Duodenal mucosa (tissue), 2 donors: Measurements from ENCODE around the gene RNF181.
"Not testable (repeated sequence)": the region's sequence is repeated elsewhere in the genome, so short reads cannot be mapped to it uniquely, and the experiment has no call there.

Source experiments
- H3K27ac ChIP-seq: one replicate; pipeline ENCODE4 v1.7.0; 2013; ENCODE audit warnings: low read depth, low read length
- H3K27me3 ChIP-seq, 2 donors: one replicate each; pipeline ENCODE4 v1.7.0; 2013; ENCODE audit warnings: low read length in 2 of 2, control low read depth in 1 of 2; ENCODE audit not compliant: insufficient read depth in 2 of 2, control insufficient read depth in 1 of 2
- H3K36me3 ChIP-seq, 2 donors: one replicate each; pipeline ENCODE4 v1.7.0; 2013; ENCODE audit warnings: low read length in 2 of 2, control low read depth in 1 of 2; ENCODE audit not compliant: insufficient read depth in 2 of 2, control insufficient read depth in 1 of 2
- H3K4me1 ChIP-seq, 2 donors: one replicate each; pipeline ENCODE4 v1.7.0; 2013; ENCODE audit warnings: low read length in 2 of 2, control low read depth in 1 of 2; ENCODE audit not compliant: insufficient read depth in 2 of 2, control insufficient read depth in 1 of 2
- H3K4me3 ChIP-seq, 2 donors: one replicate each; pipeline ENCODE4 v1.7.0; 2013; ENCODE audit warnings: low read length in 2 of 2, low read depth in 1 of 2
- H3K9ac ChIP-seq, 2 donors: one replicate each; pipeline ENCODE4 v1.7.0; 2013; ENCODE audit warnings: low read length in 2 of 2, low read depth in 1 of 2
- H3K9me3 ChIP-seq, 2 donors: one replicate each; pipeline ENCODE4 v1.7.0; 2013; ENCODE audit warnings: low read length in 2 of 2, control low read depth in 1 of 2; ENCODE audit not compliant: control insufficient read depth in 1 of 2

RNF181 gene

GRCh38 chr2:85553184-85553583 is 42.4 kb upstream of the RNF181 start:
- Histone ChIP-seq H3K4me3 (no peak overlapping the region), H3K27me3 (no peaks in the 10 kb centered on the region), H3K4me1 (peaks cover 0 to 4% of the 10 kb centered on the region in 2 donors), H3K36me3 (peaks cover 42 to 69% of the 10 kb centered on the region in 2 donors), H3K27ac (no peak overlapping the region), H3K9me3 (no peaks in the 10 kb centered on the region), H3K9ac (no peak overlapping the region)

DNA sequence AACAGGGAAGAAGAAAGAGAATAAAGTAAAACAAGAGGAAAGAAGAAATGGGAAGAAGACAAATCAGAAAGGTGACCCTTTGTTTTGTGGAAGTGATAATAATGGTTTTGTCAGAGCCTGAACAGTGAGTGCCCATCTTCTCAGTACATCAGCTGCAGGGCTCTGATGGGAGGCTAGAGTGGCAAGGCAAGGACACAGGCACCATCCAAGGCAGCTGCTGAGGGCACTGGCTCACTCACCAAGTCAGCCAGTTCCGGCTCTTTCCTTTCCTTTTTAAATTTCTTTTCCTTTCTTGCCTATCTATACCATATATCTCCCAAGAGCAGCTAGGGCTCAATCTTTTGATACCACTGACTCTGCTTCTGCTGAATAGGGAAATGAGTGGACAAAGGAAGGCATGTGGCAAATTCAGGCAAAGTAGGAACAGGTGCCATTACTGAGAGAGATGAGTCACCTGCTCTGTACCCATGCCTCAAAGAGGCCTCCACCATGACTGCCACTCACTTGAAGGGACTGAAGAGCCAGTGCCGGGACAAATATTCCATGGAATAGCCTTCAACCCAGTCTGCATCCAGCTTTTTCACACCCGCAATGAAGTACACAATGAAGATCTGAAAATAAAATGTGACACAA is 40.4 kb upstream of the RNF181 start:
- Histone ChIP-seq H3K9ac (no peak overlapping the region), H3K9me3 (no peaks in the 10 kb centered on the region), H3K4me3 (no peak overlapping the region), H3K27ac (no peak overlapping the region), H3K36me3 (peaks cover 42 to 68% of the 10 kb centered on the region in 2 donors), H3K27me3 (no peaks in the 10 kb centered on the region), H3K4me1 (peaks cover 3 to 10% of the 10 kb centered on the region in 2 donors)

DNA sequence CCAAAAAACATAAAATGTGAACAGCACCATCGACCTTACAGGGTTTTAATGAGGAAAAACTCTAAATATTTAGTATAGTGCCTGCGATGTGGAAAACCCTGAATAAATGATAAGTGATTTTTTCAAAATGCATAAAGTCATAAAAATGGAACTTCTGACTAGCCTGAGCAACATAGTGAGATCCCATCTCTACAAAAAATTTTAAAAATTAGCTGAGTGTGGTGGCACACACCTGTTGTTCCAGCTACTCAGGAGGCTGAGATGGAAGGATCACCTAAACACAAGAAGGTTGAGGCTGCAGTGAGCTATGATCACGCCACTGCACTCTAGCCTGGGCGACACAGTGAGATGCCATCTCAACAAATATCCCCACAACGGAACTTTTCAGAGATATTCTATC is 38.4 kb upstream of the RNF181 start:
- Histone ChIP-seq H3K27ac (no peak overlapping the region), H3K4me1 (peaks cover 10 to 12% of the 10 kb centered on the region in 2 donors), H3K27me3 (no peaks in the 10 kb centered on the region), H3K9ac (no peak overlapping the region), H3K9me3 (no peaks in the 10 kb centered on the region), H3K4me3 (no peak overlapping the region), H3K36me3 (peaks cover 27 to 51% of the 10 kb centered on the region in 2 donors)

- H3K9me3 ChIP-seq = no peaks in the 10 kb centered on the region
- no peaks in the 10 kb centered on the region for H3K27me3 ChIP-seq
- peaks cover 10 to 12% of the 10 kb centered on the region in 2 donors for H3K4me1 ChIP-seq
- no peak overlapping the region for H3K9ac ChIP-seq
- H3K27ac ChIP-seq = no peak overlapping the region
- H3K36me3 ChIP-seq = peaks cover 17 to 41% of the 10 kb centered on the region in 2 donors
- H3K4me3 ChIP-seq = no peak overlapping the region
Measured at GRCh38 chr2:85558160-85558559, 37.4 kb upstream of the RNF181 start.

DNA sequence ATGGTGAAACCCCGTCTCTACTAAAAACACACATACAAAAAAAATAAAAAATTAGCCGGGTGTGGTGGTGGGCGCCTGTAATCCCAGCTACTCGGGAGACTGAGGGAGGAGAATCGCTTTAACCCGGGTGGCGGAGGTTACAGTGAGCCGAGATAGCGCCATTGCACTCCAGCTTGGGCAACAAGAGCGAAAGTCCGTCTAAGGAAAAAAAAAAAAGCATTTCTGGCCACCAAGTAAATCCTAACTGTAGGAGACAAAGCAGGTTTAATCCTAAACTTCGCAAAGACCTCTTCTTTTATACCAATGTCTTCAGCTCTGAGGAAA is 35.2 kb upstream of the RNF181 start:
- Histone ChIP-seq H3K36me3 (peaks cover 3 to 24% of the 10 kb centered on the region in 2 donors), H3K9ac (peak overlapping the region; percentile 72 to 83), H3K4me3 (peak overlapping the region; percentile 78 to 98), H3K4me1 (peaks cover 10 to 12% of the 10 kb centered on the region in 2 donors)
- not testable (repeated sequence) for H3K27me3 ChIP-seq, H3K9me3 ChIP-seq, H3K27ac ChIP-seq

DNA sequence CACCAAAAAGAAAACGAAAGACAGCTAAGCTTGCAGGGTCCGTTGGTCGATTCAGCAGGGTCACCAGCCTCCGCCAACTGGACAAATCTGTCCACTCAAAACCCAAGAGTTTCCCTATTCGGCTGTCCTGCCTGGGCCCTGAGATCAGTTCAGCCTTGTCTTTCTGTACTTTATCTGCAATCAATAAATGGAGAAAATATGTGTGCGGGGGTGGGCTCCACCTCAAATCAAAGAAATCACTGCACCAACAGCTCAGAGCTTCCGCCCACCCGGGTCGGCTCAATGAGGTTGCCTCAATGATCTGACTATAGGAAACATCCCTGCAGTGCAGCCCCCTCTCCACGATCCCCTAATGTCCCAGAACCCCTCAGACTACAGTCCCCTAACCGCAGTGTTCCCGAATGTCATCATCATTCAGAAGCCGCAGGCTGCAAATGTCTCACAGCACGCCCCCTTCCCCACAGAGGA is 34.7 kb upstream of the RNF181 start:
- Histone ChIP-seq H3K9ac (peak overlapping the region; percentile 72 to 83), H3K4me3 (peak overlapping the region; percentile 78 to 98), H3K27ac (no peak overlapping the region), H3K36me3 (peaks cover 2 to 21% of the 10 kb centered on the region in 2 donors), H3K27me3 (no peaks in the 10 kb centered on the region), H3K9me3 (no peaks in the 10 kb centered on the region), H3K4me1 (peaks cover 10 to 12% of the 10 kb centered on the region in 2 donors)

DNA sequence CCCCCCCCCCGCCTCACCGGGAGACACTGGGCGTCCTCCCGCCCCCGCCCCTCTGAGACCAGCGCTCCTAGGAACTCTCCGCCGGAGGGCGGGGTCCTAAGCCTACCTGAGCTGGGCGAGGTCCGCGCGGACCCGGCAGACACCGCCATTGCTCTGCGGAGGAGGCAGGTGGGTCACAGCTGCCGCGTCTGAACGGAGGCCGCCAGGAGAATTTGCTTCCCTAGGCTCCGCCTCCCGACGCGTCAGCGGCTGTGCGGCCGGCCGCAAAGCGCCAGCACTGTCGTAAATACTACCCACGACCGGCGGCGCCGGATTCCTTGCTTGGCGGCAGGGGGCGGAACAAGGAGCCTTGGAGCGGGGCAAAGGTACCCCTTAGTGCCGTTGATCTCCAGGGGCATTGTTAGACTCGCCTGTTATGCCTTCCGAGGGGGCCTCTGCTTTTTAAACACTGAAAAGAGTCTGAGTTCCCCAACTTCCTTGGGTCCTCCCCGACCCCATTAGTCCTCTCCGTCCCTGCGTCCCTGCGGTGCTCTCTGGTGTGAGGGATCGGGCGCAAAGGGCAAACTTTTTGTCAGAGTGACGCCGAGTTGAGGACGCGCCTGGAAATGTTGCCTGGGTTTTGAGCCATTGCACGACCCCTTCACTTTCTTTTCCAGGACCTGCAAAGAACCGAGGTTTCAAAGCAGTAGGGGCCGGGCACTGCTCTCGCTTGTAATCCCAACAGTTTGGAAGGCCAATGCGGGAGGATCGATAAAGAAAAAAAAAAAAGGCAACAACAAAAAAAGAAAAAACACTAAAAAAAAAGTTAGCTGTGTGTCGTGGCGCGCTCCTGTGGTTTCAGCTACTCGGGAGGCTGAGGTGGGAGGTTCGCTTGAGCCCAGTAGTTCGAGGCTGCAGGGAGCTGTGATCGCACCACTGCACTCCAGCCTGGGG is 34.0 kb upstream of the RNF181 start, which contains the start of gene GGCX:
TSS of gene GGCX (minus strand) at position 214 of the 933 bp plus-strand sequence. CDS start at position 149, 65 bp downstream.
- Histone ChIP-seq H3K27me3 (no peaks in the 10 kb centered on the region), H3K9me3 (no peaks in the 10 kb centered on the region), H3K36me3 (peaks cover 2 to 17% of the 10 kb centered on the region in 2 donors), H3K4me3 (peak within 1 kb of the TSS; percentile 78 to 98), H3K27ac (peak within 1 kb of the TSS; percentile 76), H3K9ac (peak within 1 kb of the TSS; percentile 83 to 96), H3K4me1 (peaks cover 10 to 12% of the 10 kb centered on the region in 2 donors)

DNA sequence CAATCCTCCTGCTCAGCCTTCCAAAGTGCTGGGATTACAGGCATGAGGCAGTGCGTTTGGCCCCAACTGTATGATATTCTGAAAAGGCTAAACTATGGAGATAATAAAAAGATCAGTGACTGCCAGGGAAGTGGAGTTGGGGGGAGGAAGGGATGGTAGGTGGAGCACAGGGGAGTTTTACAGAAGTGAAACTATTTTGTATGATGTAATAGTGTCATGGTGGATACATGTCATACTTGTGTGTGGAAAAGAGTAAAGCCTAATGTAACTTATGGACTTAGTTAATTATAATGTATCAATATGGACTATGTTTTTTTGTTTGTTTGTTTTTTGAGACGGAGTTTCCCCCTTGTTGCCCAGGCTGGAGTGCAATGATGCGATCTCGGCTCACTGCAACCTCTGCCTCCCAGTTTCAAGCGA is 31.4 kb upstream of the RNF181 start:
- Histone ChIP-seq H3K4me1 (peaks cover 10 to 12% of the 10 kb centered on the region in 2 donors), H3K27me3 (no peaks in the 10 kb centered on the region), H3K36me3 (no peaks in the 10 kb centered on the region), H3K27ac (no peak overlapping the region), H3K9ac (no peak overlapping the region), H3K4me3 (no peak overlapping the region), H3K9me3 (no peaks in the 10 kb centered on the region)

GRCh38 chr2:85566265-85566664 is 29.3 kb upstream of the RNF181 start:
- no peak overlapping the region for H3K9ac ChIP-seq
- H3K27ac ChIP-seq = no peak overlapping the region
- no peaks in the 10 kb centered on the region for H3K27me3 ChIP-seq
- no peaks in the 10 kb centered on the region for H3K4me1 ChIP-seq
- no peak overlapping the region for H3K4me3 ChIP-seq
- H3K9me3 ChIP-seq = no peaks in the 10 kb centered on the region
- no peaks in the 10 kb centered on the region for H3K36me3 ChIP-seq

DNA sequence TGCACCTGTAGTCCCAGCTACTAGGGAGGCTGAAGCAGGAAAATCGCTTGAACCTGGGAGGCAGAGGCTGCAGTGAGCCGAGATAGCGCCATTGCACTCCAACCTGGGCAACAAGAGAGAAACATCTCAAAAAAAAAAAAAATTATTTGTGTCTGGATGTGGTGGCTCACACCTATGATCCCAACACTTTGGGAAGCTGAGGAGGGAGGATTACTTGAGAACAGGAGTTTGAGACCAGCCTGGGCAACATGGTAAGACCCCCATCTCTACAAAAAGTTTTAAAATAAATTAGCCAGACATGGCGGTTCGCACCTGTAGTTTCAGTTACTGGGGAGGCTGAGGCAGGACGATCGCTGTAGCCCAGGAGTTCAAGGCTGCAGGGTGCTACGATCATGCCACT is 19.8 kb upstream of the RNF181 start:
- H3K27me3 ChIP-seq = no peaks in the 10 kb centered on the region

More for the DNA sequence above, 19.8 kb upstream of the RNF181 start:
- Histone ChIP-seq H3K4me1 (peaks cover 23 to 26% of the 10 kb centered on the region in 2 donors), H3K4me3 (no peak overlapping the region), H3K9ac (no peak overlapping the region), H3K27ac (no peak overlapping the region), H3K9me3 (no peaks in the 10 kb centered on the region), H3K36me3 (no peaks in the 10 kb centered on the region)
